Breast epithelium (tissue), 3 donors: ENCODE results near the gene CHPT1.

Experiments used
- POLR2A ChIP-seq: fragments of 450-650 bp; IDR thresholded peaks from one replicate; pipeline ENCODE4 v1.6.1; 2016; ENCODE audit warnings: antibody characterized with exemption, mild to moderate bottlenecking, moderate library complexity
- POLR2AphosphoS5 ChIP-seq, 3 donors: sonication (generic); formaldehyde crosslinking; IDR thresholded peaks; one replicate each; pipeline ENCODE4 v1.6.1; 2017; ENCODE audit warnings: antibody characterized with exemption in 3 of 3
- TF ChIP-seq, protein P1 (sequence below), 3 donors: fragments of 450-650 bp; IDR thresholded peaks; one replicate each; pipeline ENCODE4 v1.5.1; 2016 to 2017; ENCODE audit warnings: antibody characterized with exemption in 3 of 3, mild to moderate bottlenecking in 3 of 3, moderate library complexity in 3 of 3

DNA sequence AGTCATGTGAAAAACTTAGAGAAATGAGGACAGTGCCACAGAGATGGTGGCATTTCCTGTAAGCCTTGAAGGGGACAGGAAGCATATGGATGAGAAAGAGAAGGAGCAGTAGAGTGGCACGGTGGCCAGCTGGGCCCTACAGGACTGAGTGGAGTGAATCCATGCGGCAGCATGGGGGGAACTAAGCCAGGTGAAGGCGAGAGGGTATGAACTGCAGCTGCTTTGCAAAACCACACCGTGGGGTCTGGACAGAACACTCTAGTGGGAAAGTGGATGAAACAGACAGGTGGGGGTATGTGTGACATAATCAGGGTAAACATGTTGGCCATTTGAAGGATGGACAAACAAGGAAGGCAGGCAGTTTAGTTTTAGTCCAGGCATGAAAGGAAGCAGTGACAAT lies 52.2 kb downstream of the CHPT1 start:
- TF ChIP-seq, protein P1, sequence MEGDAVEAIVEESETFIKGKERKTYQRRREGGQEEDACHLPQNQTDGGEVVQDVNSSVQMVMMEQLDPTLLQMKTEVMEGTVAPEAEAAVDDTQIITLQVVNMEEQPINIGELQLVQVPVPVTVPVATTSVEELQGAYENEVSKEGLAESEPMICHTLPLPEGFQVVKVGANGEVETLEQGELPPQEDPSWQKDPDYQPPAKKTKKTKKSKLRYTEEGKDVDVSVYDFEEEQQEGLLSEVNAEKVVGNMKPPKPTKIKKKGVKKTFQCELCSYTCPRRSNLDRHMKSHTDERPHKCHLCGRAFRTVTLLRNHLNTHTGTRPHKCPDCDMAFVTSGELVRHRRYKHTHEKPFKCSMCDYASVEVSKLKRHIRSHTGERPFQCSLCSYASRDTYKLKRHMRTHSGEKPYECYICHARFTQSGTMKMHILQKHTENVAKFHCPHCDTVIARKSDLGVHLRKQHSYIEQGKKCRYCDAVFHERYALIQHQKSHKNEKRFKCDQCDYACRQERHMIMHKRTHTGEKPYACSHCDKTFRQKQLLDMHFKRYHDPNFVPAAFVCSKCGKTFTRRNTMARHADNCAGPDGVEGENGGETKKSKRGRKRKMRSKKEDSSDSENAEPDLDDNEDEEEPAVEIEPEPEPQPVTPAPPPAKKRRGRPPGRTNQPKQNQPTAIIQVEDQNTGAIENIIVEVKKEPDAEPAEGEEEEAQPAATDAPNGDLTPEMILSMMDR (IDR thresholded peaks at IDR 0.05) = no peak
- no peak for TF ChIP-seq POLR2AphosphoS5 (IDR thresholded peaks at IDR 0.05)
- no peak for TF ChIP-seq POLR2A
